Hepatocyte (in vitro differentiated cells): ENCODE results near the gene FGGY. TPM values are rescaled to one million over a fixed set of nuclear protein-coding genes. Genes with fewer than 3 reads are reported as not detected.

Source experiments
- DNase-seq: peaks from one replicate; pipeline ENCODE4 v3.0.0-alpha.2; 2016; ENCODE audit warnings: low spot score
- H2AFZ ChIP-seq: fragments of 200-600 bp; sonication (generic); 2 replicates; pipeline ENCODE4 v1.6.0; 2016; ENCODE audit warnings: antibody characterized with exemption, mild to moderate bottlenecking
- H3K27ac ChIP-seq: fragments of 200-600 bp; sonication (generic); 2 replicates; pipeline ENCODE4 v1.5.1; 2016; ENCODE audit warnings: mild to moderate bottlenecking
- H3K27me3 ChIP-seq: fragments of 200-600 bp; sonication (generic); 2 replicates; pipeline ENCODE4 v1.6.1; 2016
- H3K36me3 ChIP-seq: fragments of 200-600 bp; sonication (generic); replicated peaks from 2 replicates; pipeline ENCODE4 v1.5.1; 2016; ENCODE audit warnings: low read depth; ENCODE audit not compliant: insufficient read depth
- H3K4me1 ChIP-seq: fragments of 200-600 bp; sonication (generic); 2 replicates; pipeline ENCODE4 v1.5.1; 2016; ENCODE audit warnings: mild to moderate bottlenecking, moderate library complexity; ENCODE audit not compliant: insufficient read depth
- H3K4me2 ChIP-seq: fragments of 200-600 bp; sonication (generic); 2 replicates; pipeline ENCODE4 v1.6.0; 2016
- H3K4me3 ChIP-seq: fragments of 200-600 bp; sonication (generic); 2 replicates; pipeline ENCODE4 v1.5.1; 2016; ENCODE audit warnings: mild to moderate bottlenecking
- H3K79me2 ChIP-seq: fragments of 200-600 bp; sonication (generic); 2 replicates; pipeline ENCODE4 v1.6.0; 2017; ENCODE audit warnings: mild to moderate bottlenecking
- H3K9me2 ChIP-seq: fragments of 200-600 bp; sonication (generic); replicated peaks from 2 replicates; pipeline ENCODE4 v1.6.0; 2017; ENCODE audit warnings: mild to moderate bottlenecking; ENCODE audit not compliant: insufficient read depth
- H3K9me3 ChIP-seq: fragments of 200-600 bp; sonication (generic); 2 replicates; pipeline ENCODE4 v1.5.1; 2016; ENCODE audit warnings: low read depth, mild to moderate bottlenecking
- H4K20me1 ChIP-seq: fragments of 200-600 bp; sonication (generic); 2 replicates; pipeline ENCODE4 v1.6.0; 2016; ENCODE audit warnings: mild to moderate bottlenecking; ENCODE audit not compliant: insufficient read depth, poor library complexity, severe bottlenecking
- EZH2 ChIP-seq: fragments of 200-600 bp; sonication (generic); IDR thresholded peaks from 2 replicates; pipeline ENCODE4 v1.6.1; 2016; ENCODE audit warnings: antibody characterized with exemption, mild to moderate bottlenecking, borderline replicate concordance
- EZH2phosphoT487 ChIP-seq: fragments of 200-600 bp; sonication (generic); IDR thresholded peaks from one replicate; pipeline ENCODE4 v1.6.1; 2018; ENCODE audit warnings: antibody characterized with exemption, mild to moderate bottlenecking, low read depth, moderate library complexity; ENCODE audit not compliant: unreplicated experiment, severe bottlenecking
- whole genome bisulfite sequencing: methylation state at CpG from one replicate; pipeline ENCODE4 v1.1.6; 2016; ENCODE audit warnings: low lambda C conversion rate; ENCODE audit errors: missing lambda C conversion rate; 5-methylcytosine and 5-hydroxymethylcytosine counted together
- polyA plus RNA-seq: library from polyadenylated mRNA; unstranded; fragments of >200 nt; fragmentation: Nextera tagmentation; extraction: Ambion mirVana; gene quantifications from 2 replicates; pipeline ENCODE4 v1.2.1, GENCODE V29; 2016
- total RNA-seq: library from RNA; depleted of rRNA; stranded (reverse); fragments of >200 nt; gene quantifications from 2 replicates; pipeline ENCODE4 v1.2.3, GENCODE V29; 2014
- TF ChIP-seq, protein P1 (sequence below): fragments of 200-600 bp; sonication (generic); IDR thresholded peaks from 2 replicates; pipeline ENCODE4 v1.5.1; 2016; ENCODE audit warnings: antibody characterized with exemption, mild to moderate bottlenecking; ENCODE audit not compliant: poor library complexity

Gene FGGY
- total and polyA plus RNA-seq, 2 experiments from 2014 or later = 18.0 to 20.6 TPM

DNA sequence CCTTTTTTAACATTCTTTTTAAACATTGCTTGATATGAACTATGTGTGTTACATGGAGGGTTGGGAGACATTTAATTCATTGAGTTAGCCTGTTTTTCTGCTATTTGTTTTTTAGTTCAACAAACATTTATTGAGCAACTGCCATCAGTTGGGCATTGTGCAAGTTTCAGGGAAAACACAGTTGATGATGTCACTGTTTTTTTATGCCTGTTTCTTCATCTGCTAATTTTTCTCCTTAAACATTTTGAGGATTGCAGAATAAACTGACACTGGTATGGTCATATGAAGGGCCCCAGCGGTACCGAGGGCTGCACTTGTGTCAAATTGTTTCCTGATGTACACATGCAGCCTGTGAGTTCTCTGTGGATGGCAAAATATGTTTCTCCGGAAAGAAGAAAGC, 253.0 kb downstream of the FGGY start:
- DNase-seq = peak; percentile 41
- 38% methylated on average over 3 of the region's 3 CpGs for WGBS

DNA sequence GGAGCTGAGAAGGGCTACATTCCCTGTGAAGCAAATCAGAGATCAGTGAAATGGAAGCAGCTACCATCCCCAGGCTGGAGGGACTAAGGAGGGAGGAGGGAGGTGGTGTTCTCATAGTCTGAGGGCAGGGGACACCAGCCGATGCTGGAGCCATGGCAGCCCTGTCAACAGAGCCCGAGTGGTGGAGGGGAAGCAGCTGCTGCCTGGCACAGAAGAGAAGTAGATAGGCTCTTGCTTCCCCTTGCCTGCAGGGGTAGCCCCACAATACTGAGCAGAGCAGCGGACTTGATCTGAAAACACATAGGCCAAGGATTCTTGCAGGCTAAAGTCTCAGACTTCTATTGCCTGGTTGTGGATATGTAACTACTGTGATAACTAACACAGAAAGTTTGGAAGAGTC, 255.1 kb downstream of the FGGY start:
- H4K20me1 ChIP-seq = no peaks in the 10 kb centered on the region
- H3K4me3 ChIP-seq = no peak overlapping the region
- no peaks in the 10 kb centered on the region for H3K27me3 ChIP-seq
- H3K27ac ChIP-seq = no peak overlapping the region
- H2AFZ ChIP-seq = no peak overlapping the region
- no peaks in the 10 kb centered on the region for H3K79me2 ChIP-seq
- H3K9me2 ChIP-seq = no peaks in the 10 kb centered on the region
- no peak for DNase-seq
- H3K4me2 ChIP-seq = no peak overlapping the region
- TF ChIP-seq EZH2phosphoT487 (no peak), EZH2 (no peak)
- TF ChIP-seq, protein P1, sequence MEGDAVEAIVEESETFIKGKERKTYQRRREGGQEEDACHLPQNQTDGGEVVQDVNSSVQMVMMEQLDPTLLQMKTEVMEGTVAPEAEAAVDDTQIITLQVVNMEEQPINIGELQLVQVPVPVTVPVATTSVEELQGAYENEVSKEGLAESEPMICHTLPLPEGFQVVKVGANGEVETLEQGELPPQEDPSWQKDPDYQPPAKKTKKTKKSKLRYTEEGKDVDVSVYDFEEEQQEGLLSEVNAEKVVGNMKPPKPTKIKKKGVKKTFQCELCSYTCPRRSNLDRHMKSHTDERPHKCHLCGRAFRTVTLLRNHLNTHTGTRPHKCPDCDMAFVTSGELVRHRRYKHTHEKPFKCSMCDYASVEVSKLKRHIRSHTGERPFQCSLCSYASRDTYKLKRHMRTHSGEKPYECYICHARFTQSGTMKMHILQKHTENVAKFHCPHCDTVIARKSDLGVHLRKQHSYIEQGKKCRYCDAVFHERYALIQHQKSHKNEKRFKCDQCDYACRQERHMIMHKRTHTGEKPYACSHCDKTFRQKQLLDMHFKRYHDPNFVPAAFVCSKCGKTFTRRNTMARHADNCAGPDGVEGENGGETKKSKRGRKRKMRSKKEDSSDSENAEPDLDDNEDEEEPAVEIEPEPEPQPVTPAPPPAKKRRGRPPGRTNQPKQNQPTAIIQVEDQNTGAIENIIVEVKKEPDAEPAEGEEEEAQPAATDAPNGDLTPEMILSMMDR = no peak
- H3K36me3 ChIP-seq = no peaks in the 10 kb centered on the region
- peaks cover 19% of the 10 kb centered on the region for H3K4me1 ChIP-seq
- WGBS = 82% methylated on average over 3 of the region's 3 CpGs
- no peaks in the 10 kb centered on the region for H3K9me3 ChIP-seq

More for the DNA sequence above, 253.0 kb downstream of the FGGY start:
- TF ChIP-seq, protein P1 = no peak
- TF ChIP-seq EZH2phosphoT487 (no peak), EZH2 (no peak)
- Histone ChIP-seq H3K4me2 (no peak overlapping the region), H3K9me3 (no peaks in the 10 kb centered on the region), H3K79me2 (no peaks in the 10 kb centered on the region), H3K4me3 (no peak overlapping the region), H3K9me2 (no peaks in the 10 kb centered on the region), H3K27me3 (no peaks in the 10 kb centered on the region), H3K36me3 (no peaks in the 10 kb centered on the region), H2AFZ (no peak overlapping the region), H3K4me1 (peaks cover 12% of the 10 kb centered on the region), H3K27ac (peak overlapping the region; percentile 48), H4K20me1 (no peaks in the 10 kb centered on the region)

DNA sequence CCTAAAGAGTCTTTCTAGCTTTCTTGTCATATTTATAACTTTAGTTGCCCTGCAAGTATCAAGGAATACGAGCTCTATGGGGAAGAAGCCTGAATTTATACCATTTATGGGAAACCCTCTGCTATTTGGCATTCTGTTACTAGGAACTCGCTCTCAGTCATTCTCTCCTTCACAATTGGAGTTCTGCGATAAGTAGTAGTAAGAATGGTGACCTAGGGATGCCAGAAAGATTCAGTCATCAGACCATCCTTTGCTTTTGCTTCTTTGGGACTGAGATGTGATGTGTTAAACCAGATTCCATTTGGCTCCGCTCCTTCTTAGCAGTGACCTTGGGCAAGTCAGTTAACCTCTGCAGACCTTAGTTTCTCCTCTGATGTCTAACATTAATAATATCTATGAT, 256.5 kb downstream of the FGGY start:
- WGBS = 95% methylated on average over 4 of the region's 4 CpGs

More for the DNA sequence above, 256.5 kb downstream of the FGGY start:
- Histone ChIP-seq H3K9me2 (no peaks in the 10 kb centered on the region), H4K20me1 (no peaks in the 10 kb centered on the region), H3K4me3 (no peak overlapping the region), H3K9me3 (peaks cover 6% of the 10 kb centered on the region), H3K27ac (no peak overlapping the region), H3K36me3 (no peaks in the 10 kb centered on the region), H3K4me2 (no peak overlapping the region), H2AFZ (no peak overlapping the region), H3K79me2 (no peaks in the 10 kb centered on the region), H3K4me1 (peaks cover 19% of the 10 kb centered on the region), H3K27me3 (no peaks in the 10 kb centered on the region)
- DNase-seq = no peak
- TF ChIP-seq, protein P1 = no peak
- TF ChIP-seq EZH2phosphoT487 (no peak), EZH2 (no peak)
